ENCODE data around the gene APOO.
A peak's percentile ranks its signal among the peaks of the same experiment; 100 is the strongest.

Gene APOO

DNA sequence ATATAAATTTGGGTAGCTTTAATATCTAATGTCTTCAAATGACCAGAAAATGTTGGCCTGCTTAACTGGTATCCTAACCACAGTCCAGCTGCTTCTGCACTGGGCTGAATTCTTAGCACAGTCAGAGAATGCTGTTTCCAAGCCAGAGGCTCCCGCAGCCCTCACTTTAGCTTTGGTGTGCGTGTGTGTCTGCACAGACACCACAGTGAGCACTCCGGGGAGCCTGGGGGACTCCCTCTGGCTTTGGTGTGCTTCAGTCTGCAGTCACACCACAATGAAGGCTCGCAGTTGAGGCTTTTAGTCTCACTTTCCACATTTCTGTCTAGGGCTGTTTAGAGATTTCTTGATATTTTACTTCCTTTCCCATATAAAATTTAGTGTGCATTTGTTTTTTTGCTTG is 53.6 kb downstream of the APOO start:
- DNase-seq = no peak
- Histone ChIP-seq H3K27me3 (replicated peaks) (no peaks in the 10 kb centered on the region), H3K27ac (no peak overlapping the region), H3K4me3 (ENCODE audit: low read depth, low read length) (no peak overlapping the region), H3K36me3 (replicated peaks) (no peaks in the 10 kb centered on the region)
- in situ Hi-C loops (cut with HindIII; ENCODE audit: low pct_ligation_motif_present, low sequenced_read_pairs) = no loop called here
- TF ChIP-seq, protein P1, sequence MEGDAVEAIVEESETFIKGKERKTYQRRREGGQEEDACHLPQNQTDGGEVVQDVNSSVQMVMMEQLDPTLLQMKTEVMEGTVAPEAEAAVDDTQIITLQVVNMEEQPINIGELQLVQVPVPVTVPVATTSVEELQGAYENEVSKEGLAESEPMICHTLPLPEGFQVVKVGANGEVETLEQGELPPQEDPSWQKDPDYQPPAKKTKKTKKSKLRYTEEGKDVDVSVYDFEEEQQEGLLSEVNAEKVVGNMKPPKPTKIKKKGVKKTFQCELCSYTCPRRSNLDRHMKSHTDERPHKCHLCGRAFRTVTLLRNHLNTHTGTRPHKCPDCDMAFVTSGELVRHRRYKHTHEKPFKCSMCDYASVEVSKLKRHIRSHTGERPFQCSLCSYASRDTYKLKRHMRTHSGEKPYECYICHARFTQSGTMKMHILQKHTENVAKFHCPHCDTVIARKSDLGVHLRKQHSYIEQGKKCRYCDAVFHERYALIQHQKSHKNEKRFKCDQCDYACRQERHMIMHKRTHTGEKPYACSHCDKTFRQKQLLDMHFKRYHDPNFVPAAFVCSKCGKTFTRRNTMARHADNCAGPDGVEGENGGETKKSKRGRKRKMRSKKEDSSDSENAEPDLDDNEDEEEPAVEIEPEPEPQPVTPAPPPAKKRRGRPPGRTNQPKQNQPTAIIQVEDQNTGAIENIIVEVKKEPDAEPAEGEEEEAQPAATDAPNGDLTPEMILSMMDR (IDR thresholded peaks at IDR 0.05; ENCODE audit: low read depth, low read length, missing control alignments) = no peak

DNA sequence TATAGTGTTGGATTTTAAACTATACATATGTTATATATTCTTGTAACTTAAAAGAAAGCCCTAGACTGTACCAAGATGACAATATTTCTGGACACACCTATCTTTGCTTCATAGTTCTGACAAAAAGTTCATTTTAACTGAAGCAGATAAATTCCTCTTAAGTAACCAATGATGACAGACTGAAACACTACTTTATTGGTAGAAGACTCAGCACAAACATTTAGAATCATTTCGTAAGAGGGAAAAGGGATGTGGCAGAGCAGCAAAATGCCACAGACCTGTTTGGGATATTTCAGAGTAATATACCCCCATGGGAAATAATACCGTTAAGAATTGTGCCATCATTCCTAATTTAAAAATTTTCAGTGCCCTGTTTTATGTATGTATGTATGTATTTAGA is 56.2 kb downstream of the APOO start:
- Histone ChIP-seq H3K27ac (no peak overlapping the region), H3K36me3 (replicated peaks) (no peaks in the 10 kb centered on the region), H3K4me3 (ENCODE audit: low read depth, low read length) (no peak overlapping the region), H3K27me3 (replicated peaks) (no peaks in the 10 kb centered on the region)
- in situ Hi-C loops (cut with HindIII; ENCODE audit: low pct_ligation_motif_present, low sequenced_read_pairs) = no loop called here
- DNase-seq = no peak
- TF ChIP-seq, protein P1 (IDR thresholded peaks at IDR 0.05; ENCODE audit: low read depth, low read length, missing control alignments) = no peak

DNA sequence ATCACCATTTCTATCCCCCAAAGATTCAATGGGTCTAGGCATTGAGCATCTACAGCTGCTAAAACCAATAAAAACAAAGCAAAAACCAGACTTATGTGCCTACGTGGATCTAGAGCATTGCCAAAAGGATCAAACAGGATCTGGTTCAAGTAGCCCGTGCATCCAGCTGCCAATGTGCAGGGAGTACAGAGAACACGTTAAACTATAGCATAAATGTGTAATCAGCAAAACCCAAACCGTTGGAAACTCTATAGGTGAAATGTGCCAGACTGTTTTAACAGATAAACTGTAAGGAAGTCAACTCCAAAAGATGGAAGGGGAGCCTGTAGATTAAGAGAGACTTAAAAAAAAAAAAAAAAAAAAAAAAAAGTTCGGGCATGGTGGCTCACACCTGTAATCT is 58.5 kb downstream of the APOO start:
- Histone ChIP-seq H3K27me3 (replicated peaks) (no peaks in the 10 kb centered on the region), H3K27ac (no peak overlapping the region), H3K36me3 (replicated peaks) (no peaks in the 10 kb centered on the region), H3K4me3 (ENCODE audit: low read depth, low read length) (no peak overlapping the region)
- DNase-seq = no peak
- TF ChIP-seq, protein P1 (IDR thresholded peaks at IDR 0.05; ENCODE audit: low read depth, low read length, missing control alignments) = no peak
- in situ Hi-C loops (cut with HindIII; ENCODE audit: low pct_ligation_motif_present, low sequenced_read_pairs) = no loop called here

DNA sequence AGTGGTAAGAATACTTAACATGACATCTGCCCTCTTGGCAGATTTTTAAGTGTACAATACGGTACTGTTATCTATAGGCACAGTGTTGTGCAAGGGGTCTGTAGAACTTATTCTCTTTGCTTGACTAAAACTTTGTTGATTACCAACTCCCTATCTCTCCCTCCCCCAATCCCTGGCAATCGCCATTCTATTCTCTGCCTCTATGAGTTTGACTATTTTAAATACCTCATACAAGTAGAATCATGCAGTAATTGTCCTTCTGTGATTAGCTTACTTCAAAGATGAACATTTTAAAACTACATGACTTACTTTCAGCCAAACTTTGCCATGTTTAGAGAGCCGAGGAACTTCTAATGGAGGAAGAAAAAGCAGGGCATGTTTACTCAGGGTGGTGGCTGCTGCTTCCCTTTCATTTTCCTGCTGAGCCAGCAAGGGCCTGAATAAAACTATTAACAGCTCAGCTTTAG is 62.4 kb downstream of the APOO start:
- H3K4me3 ChIP-seq (ENCODE audit: low read depth, low read length) = no peak overlapping the region
- no peaks in the 10 kb centered on the region for H3K36me3 ChIP-seq (replicated peaks)
- TF ChIP-seq, protein P1 (IDR thresholded peaks at IDR 0.05; ENCODE audit: low read depth, low read length, missing control alignments) = no peak
- no peaks in the 10 kb centered on the region for H3K27me3 ChIP-seq (replicated peaks)
- in situ Hi-C loops (cut with HindIII; ENCODE audit: low pct_ligation_motif_present, low sequenced_read_pairs) = no loop called here
- no peak for DNase-seq
- no peak overlapping the region for H3K27ac ChIP-seq

DNA sequence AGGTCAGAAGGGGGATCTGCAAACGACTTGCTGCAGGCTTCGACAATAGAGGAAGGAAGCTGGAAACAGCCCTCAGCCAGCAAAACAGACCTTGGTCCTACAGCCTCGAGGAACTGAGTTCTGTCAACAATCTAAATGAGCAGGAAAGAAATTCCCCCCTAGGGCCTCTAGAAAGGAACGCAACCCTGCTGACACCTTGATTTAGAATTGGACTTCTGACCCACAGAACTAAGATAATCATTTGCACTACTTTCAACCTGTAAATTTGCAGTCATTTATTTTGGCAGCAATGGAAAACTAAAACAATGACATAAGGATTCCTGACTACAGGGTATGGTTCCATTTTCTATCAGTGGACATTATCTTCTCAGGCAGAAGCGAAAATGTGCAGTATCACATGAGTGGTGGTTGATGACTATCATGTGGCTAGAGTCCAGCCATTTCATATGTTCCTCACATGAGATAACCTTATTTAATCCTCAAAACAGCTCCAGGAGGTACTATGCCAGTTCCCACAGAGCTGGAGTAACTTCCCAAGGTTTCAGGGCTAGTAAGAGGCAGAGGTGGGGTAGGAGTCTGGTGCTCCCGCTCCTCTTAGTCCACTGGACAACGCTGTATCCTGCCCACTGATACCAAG is 63.1 kb downstream of the APOO start:
- TF ChIP-seq, protein P1 (IDR thresholded peaks at IDR 0.05; ENCODE audit: low read depth, low read length, missing control alignments) = no peak
- H3K27ac ChIP-seq = no peak overlapping the region
- in situ Hi-C loops (cut with HindIII; ENCODE audit: low pct_ligation_motif_present, low sequenced_read_pairs) = no loop called here
- peak; percentile 18 for DNase-seq
- H3K36me3 ChIP-seq (replicated peaks) = no peaks in the 10 kb centered on the region
- no peaks in the 10 kb centered on the region for H3K27me3 ChIP-seq (replicated peaks)
- H3K4me3 ChIP-seq (ENCODE audit: low read depth, low read length) = no peak overlapping the region

Measured in brain microvascular endothelial cell (primary cell).